Measurements from ENCODE around the gene BMP8B.

The BMP8B gene

GRCh38 chr1:39717809-39718208 lies 70.9 kb downstream of the BMP8B start:
- no peak for DNase-seq

- DNase-seq, result no peak
Measured at GRCh38 chr1:39713557-39713956, 75.1 kb downstream of the BMP8B start.

GRCh38 chr1:39711966-39712340 lies 76.7 kb downstream of the BMP8B start:
- DNase-seq, result no peak

- DNase-seq, result no peak
Measured at GRCh38 chr1:39711104-39711965, 77.3 kb downstream of the BMP8B start.

GRCh38 chr1:39707506-39707905 lies 81.2 kb downstream of the BMP8B start:
- DNase-seq, result no peak

Measured in NCI-H2227 treated with DMSO at 0.1 percent for 48 hours (cell line).